ENCODE data around the gene EXOSC1.
"Not testable (repeated sequence)": the region's sequence is repeated elsewhere in the genome, so short reads cannot be mapped to it uniquely, and the experiment has no call there.

EXOSC1 gene

DNA sequence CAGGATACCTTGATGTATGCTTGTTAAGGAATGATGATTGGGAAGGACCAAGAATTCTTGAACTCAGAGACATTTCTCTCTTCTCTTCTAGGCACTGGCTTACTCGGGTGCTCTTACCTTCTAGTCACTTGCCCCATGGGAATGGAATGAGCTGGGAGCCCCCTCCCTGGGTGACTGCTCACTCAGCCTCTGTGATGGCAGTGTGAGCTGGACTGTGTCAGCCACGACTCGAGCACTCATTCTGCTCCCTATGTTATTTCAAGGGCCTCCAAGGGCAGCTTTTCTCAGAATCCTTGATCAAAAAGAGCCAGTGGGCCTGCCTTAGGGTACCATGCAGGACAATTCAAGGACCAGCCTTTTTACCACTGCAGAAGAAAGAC lies 10.9 kb upstream of the EXOSC1 start:
- DNase-seq, result no peak

DNA sequence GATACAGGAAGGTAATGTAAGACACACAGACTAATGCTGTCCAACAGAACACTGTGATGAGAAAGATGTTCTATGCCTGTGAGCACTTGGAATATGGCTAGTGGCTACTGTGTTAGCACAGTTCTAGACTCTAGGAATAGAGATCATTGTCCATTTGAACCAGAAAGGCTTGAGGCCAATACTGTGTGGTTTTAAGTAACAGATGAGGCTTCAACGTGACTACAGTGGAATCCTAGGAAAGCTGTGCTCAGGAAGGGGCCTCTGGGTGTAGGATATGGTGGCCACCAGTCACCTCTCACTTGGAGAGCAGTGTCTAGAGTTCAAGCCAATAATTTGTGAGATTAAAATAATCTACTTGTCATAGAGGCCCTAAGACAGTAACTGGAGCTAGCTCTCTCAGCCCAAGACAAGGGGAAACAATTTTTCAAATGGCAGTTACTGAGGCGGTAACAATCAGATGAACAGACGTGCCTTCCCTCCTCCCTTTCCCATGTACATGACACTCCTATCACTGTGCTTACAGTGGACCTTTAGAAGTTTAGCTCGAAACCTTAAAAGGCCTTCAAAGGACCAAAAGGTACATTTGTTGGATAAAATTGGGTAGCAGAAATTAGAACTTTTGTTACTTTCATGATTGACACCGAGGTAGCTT lies 10.4 kb upstream of the EXOSC1 start:
- DNase-seq, result no peak

DNA sequence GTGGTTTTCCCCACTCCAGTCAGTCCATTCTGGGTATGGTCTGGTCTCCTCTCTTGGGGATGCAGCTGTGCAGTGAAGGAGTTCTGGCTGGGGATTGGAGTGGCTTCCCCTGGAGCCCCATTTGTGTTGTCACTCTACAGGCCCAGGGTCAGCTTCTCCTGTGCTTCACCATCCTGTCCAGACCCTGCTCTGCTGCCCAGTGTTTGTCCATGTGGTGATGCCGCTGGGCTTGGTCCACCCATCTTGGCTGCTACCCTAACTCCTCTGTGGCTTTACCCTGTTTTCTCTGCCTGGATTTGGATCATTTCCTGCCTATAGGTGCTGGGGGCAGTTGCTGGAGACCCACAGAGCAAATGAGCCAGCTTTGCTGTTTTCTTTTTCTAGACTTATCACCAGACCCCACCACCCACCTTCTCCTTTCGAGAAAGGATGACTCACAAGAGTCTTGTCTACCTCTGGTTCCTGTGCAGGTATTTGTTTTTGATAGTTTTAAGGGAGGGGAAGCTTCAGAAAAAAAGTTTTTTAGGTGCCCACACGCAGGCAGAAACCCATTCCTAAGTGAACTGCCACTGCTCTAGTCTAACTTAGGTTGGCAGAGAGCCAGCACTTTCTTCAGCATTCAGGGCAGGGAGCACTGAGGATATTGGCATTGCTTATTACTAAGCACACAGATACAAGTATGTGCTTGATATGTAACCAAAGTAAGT lies 8.7 kb upstream of the EXOSC1 start:
- DNase-seq, result no peak

DNA sequence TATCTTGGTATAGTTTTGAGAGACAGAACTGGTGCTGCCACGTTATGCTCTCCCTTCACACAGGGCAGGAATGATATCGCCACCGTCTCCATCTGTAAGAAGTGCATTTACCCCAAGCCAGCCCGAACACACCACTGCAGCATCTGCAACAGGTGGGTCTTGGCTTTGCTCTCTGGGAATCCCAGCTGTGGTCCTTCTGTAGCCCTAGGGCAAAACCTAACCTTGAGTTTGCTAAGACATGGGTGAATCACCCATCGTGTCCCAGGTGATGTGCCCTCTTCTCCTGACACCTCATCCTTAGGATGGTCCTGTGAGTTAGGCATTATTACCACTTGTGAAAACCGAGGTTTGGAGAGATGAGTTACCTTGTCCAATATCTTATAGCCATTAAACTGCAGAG lies 6.5 kb upstream of the EXOSC1 start:
- no peak for DNase-seq

DNA sequence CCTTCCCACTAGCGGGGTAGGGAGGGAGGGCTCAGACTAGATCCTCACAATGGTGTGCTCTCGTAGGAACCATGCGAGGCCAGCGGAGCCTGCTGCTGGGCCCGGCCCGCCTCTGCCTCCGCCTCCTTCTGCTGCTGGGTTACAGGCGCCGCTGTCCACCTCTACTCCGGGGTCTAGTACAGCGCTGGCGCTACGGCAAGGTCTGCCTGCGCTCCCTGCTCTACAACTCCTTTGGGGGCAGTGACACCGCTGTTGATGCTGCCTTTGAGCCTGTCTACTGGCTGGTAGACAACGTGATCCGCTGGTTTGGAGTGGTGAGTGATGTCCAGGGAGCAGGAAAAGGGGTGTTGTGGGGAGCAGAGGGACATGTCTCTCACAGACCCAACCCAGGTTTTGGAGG lies 5.8 kb upstream of the EXOSC1 start:
- no peak for DNase-seq

DNA sequence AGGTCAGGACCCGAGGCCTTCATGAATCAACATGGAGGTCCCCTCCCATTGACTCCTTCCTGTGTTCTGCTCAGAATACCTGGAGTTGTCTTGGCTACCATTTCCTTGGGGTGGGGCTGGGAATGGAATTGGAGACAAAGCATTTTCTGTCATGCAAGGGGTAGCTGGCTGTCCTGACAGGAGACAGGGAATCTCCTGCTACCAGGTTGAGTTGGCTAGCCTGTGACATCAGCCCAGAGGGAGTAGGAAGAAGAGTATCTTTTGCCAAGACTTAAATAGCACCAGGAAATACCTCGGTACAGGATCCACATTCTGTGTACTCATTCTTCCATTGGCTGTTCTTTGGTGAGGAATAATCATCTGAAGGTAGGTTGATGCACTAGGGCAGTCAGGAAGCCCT lies 5.0 kb upstream of the EXOSC1 start:
- DNase-seq, result no peak

DNA sequence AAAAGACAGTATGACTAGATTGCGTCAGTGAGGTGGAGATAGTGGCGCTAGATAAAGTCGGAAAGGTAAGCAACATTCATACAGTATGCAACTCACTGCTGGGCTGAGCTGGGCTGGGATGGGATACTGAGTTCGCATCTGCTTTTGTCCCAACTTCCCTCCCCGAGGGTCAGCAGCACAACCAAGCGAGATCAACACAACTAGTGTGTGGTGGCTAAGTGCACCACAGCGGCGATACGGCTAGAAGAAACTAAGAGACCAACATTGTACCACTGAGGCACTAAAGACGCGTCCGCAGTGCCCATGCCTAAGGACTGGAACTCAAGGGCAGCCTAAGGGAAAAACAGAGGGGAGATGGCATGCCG lies 467 bp downstream of the EXOSC1 start:
- no peak for DNase-seq

DNA sequence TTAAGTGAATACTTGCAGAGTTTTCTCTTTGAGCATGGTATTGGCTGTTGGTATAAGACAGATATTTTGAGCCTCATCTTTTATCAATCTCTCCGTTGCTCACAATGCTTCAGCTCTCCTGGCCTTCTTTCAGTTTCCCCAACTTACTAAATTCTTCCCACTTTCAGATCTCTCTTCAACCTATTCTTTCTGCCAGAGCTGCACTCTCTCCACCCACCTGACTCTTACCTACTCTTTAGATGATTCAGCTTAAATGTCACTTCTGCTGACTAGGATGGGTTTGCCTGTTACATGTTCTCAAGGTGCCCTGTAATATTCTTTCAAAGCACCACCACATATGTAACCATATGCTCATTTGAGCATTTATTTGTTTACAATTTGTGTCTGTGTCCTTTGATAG lies 1.6 kb downstream of the EXOSC1 start:
- DNase-seq, result no peak

DNA sequence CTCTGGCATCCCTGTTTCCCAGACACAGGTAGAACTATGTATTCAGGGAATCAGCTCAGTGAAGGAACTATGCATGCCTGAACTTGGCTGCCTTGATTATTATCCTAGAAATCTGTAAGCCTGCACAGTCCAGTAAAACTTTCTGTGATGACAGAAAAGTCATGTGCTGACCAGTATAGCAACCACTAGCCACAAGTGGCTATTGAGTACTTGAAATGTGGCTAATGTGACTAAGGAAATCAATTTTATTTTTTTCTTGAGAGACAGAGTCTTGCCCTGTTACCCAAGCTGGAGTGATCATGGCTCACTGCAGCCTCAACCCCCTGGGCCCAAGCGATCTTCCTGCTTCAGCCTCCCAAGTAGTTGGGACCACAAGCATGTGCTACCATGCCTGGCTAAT lies 3.5 kb downstream of the EXOSC1 start:
- no peak for DNase-seq

DNA sequence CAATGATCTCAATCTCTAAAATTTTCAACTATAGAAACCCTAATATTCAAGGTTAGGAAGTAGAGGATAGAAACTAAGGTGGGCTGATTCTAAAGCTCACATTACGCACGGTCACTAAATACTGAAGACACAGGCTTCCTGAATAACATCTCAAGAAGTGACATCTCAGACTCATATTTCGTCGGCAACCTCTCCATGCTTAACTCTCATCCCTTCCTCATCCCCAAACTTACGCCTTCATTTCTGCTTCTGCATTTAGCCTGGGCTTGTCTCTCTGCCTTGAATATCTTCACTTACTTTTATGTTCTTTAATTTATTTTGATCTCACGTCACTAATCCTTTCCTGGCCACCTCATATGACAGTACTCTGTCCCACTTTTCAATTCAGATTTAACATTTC lies 10.6 kb downstream of the EXOSC1 start:
- no peak for DNase-seq

DNA sequence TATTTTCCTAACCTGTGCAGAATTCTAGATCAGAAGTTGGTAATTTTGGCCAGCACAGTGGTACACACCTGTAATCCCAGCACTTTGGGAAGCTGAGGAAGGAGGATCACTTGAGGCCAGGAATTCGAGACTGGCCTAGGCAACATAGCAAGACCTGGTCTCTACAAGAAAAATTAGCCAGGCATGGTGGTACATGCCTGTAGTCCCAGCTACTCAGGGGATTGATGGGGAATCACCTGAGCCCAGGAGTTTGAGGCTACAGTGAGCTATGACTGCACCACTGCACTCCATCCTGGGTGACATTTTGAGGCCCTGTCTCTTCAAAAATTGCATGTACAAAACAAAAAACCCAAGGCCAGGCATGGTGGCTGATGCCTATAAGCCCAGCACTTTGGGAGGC lies 11.2 kb downstream of the EXOSC1 start:
- DNase-seq, result no peak

DNA sequence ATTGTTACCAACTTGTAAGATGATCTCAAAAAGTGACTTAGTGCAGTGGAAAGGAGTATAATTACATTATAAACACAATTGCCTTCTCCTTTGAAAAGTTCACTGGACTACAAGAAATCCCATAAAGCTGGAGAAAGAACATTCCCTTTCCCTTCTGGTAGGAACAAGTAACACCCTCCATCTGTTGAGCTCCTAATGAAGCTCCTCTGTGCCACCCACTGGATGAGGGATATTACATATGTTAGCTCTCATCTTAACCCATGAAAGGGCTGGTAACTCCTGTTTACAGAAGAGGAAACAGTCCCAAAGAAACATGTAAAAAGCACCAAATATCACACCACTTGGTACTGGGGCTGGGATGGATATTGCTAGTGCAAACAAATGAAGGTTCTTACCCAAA lies 11.8 kb downstream of the EXOSC1 start:
- DNase-seq, result no peak

DNA sequence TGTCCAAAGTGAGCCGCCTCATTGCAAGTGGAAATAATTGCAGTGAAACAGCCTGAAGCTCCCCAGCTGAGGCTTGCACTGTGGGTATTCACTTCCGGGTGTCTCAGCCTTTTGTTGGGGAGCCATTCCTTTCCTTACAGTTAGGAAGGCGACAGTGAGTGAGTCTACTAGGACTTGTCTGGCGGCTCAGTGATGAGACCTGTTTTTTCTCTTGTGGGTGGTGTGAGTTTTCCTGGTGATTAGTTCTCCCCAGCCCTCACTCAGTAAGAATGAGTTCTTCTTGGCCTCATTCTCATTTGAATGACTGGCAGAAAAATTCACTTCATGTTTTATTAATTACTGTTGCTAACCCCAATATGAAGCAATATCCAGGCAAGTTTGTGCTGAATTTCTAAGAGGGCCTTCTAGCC lies 17.2 kb downstream of the EXOSC1 start:
- no peak for DNase-seq

DNA sequence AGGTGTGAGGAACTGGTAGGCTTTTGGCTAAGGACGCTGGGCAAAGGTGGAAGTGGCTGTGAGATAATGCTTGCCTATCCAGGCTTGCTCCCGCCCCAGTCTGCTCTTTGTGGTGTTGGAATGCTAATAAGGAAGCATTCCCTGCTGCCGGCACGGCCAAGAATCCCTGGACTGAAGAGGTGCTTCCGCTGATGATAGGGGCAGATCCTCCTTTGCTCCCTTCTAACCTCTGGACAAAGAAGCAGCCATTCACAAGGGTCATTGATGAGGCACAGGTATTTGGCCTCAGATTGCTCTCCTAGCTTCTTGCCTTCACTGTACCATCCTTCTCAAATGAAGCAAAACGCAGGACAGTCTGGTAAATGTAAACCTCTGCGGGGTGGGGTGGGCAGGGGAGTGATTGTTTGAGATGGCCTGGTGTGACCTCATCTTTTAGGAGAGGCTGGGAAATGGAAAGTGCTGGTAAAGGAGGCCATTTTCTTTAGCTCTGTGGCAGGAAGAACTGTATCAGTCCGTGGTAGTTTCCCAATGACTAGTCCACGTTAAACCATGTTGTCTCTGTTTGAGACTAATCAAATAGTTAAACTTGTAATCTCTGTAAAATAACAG lies 18.1 kb downstream of the EXOSC1 start:
- no peak for DNase-seq

DNA sequence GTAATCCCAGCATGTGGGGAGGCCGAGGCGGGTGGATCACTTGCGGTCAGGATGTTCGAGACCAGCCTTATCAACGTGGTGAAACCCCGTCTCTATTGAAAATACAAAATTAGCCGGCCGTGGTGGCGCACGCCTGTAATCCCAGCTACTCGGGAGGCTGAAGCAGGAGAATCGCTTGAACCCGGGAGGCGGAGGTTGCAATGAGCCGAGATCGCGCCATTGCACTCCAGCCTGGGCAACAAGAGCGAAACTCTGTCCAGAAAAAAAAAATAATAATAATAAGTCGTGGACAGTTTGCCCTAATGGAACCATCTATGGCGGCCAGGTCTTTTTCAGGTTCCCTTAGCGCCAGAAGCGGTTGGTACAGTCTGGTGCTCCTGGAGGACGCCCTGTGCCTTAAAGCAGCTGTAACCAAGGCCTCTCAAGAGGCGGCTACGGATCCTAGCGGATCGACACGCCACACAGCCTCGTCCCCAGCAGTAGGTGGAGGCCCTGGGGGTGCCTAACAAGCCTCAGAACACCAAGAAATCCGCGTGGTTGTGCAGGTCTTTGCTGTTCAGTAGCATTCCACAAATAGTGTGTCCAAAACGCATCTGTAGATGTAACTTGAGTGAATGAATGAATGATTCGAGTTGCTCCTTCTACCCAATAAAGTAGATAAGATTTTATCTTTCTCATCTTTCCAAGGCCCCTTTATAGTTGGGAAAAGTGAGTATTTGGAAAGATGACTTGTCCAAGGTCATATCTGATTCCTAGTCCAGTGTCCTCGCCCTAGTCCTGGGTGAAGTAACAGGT lies 18.8 kb downstream of the EXOSC1 start:
- no peak for DNase-seq

DNA sequence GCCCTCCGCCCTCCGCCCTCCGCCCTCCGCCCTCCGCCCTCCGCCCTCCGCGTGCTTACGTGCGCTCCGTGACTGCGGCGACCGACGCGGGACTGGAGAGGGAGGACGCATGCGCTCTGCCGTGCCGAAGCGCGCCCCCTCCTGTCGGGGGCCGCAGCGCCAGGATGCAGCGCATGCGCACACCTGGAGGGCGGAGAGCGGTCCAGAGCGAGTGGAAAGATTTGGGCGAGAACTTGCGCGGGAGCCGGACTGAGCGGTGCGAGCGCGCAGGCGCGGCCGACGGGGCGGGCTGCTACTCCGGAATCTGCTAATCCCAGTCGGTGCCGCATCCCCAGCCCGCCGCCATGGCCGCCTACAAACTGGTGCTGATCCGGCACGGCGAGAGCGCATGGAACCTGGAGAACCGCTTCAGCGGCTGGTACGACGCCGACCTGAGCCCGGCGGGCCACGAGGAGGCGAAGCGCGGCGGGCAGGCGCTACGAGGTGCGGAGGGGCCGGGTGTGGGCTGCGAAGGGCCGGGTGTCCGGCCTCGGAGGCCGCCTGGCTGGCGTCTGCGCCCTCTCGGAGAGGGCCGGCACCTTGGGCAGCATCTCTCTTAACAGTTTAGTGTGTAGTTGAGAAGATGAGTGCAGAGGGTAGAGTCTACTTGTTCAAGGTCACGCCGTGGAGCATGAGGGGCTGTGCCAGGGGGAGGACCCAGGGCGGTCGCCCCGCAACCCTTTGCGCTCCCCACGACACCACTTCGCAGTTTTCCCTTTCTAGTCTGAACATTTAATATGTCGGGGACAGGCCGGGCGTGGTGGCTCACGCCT lies 19.6 kb downstream of the EXOSC1 start, which contains the start of gene PGAM1:
PGAM1 (plus strand) TSS at position 228 of the 812 bp plus-strand sequence; CDS start at position 345, 117 bp downstream.
- peak; percentile 81 to 95 for DNase-seq

DNA sequence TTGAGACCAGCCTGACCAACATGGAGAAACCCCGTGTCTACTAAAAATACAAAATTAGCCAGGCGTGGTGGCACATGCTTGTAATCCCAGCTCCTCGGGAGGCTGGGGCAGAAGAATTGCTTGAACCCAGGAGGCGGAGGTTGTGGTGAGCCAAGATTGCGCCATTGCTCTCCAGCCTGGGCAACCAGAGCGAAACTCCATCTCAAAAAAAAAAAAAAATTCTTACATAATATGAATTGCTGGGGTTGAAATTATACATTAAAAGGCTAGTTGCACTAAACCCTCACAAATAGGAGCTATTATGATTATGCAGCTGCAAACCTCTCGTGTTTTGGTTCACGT lies 22.1 kb downstream of the EXOSC1 start:
- DNase-seq, result not testable (repeated sequence)

DNA sequence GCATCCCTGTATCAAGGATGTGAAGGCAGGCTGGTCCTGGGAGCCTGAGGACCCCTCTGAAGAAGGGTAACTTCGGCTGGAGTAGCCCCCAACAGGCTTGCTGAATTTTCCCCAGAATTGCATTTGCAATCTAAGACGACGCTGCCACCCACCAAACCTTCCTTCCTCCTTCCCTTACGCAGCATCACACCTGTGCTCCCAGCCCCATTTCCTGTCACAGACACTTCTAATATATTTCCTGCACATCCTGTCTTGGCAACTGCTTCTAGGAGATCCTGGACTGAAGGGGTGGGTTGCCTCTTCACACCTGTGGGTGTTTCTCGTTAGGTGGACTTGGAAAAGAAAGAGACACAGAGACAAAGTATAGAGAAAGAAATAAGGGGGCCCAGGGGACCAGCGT lies 29.2 kb downstream of the EXOSC1 start:
- DNase-seq, result no peak

DNA sequence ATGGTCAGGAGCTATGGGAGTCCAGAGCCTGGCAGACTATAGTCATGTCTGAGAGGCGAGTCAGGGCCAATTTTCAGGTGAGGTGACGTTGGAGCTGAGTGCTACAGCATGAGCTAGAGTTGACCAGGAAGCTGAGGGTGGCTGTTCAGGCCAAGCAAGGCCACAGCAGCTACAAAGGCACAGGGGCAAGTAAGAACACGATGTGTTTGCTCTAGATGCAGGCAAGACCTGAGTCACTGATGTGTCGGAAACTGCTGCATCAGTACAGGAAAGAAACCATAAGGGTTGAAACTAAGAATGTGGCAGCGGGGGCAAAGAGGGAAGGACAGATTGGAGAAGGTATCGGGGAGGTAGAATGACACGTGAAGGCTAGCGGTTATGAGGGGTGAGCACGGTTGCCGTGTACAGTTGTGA lies 32.9 kb downstream of the EXOSC1 start:
- no peak for DNase-seq

DNA sequence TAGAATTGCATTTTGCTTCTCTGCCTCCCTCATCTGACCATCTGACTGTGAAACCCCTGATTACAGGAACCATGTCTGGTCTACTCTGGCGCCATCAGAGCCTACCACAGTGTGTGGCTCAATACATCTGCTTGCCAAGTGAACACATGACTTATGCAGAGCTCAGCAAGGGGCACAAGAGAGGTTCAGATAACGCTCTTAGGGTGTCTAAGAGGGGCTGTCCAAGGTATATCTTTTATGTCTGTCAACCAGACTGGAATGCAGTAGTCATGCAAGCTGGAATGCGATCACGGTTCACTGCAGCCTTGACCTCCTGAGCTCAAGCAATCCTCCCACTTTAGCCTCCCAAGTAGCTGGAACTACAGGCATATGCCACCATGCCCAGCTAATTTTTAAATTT lies 34.4 kb downstream of the EXOSC1 start:
- DNase-seq, result no peak

DNA sequence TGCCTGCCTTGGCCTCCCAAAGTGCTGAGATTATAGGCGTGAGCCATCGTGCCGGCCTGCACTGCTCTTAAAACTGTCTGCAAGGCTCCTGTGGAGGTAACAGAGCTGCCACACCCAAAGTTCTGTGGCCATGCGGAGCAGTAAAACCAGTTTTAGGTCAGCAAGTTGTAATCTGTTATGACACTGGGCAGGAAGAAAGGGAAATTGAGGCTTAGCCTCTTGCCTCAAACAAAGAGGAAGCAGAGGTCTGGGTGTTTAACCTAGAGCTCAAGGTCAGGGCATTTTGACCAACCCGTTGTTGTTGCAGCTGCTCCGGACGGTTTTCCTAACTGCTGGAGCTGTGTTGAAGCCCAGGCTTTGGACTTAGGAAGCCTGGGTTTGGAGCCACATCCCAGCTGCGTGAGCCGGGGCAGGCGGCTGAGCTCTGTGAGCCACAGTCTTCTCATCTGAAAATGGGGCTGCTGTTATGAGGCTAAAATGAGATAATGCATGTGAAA lies 37.3 kb downstream of the EXOSC1 start:
- no peak for DNase-seq

DNA sequence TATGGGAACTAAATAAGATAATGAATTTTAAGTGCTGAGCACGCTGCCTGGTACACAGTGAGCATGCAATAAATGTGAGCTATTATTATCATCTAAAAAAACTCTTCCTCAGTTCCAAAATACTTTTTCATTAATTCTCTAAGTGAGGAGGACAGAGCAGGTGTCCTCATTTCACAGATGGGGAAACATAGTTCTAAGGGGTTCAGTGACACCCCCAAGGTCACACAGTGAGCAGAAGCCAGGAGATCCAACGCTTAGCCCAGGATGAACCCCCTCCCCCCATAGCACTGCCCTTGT lies 37.9 kb downstream of the EXOSC1 start:
- no peak for DNase-seq

Measured in bone marrow (tissue), 2 donors.